ENCODE results near the gene SLC9A6. TPM values are rescaled to one million over a fixed set of nuclear protein-coding genes. Genes with fewer than 3 reads are reported as not detected.

Gene SLC9A6
- total RNA-seq, 1 donor from 2014 or later = 24.2 TPM

DNA sequence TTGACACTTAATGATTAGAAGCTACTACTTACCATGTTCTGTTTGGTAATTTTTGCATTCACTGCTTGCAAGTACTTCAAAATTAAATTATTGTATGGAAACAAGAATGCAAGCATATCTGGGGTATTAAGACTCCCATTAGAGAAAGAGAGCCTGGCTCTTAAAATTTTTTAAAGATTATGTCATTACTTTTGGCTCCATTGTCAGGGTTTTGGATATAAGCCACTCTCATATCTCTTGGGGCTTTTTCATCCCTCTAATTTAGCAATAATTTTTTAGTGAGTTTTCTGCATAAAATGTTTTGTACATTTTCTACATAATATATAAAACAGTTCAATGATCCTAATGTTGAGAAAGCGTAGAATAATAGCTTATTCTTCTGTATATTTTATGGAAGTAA lies 49.4 kb downstream of the SLC9A6 start:
- H3K9me3 Mint-ChIP-seq = no peaks in the 10 kb centered on the region
- no peaks in the 10 kb centered on the region for H3K36me3 Mint-ChIP-seq
- TF ChIP-seq EZH2phosphoT487 (IDR thresholded peaks at IDR 0.05) = no peak
- TF ChIP-seq, protein P1, sequence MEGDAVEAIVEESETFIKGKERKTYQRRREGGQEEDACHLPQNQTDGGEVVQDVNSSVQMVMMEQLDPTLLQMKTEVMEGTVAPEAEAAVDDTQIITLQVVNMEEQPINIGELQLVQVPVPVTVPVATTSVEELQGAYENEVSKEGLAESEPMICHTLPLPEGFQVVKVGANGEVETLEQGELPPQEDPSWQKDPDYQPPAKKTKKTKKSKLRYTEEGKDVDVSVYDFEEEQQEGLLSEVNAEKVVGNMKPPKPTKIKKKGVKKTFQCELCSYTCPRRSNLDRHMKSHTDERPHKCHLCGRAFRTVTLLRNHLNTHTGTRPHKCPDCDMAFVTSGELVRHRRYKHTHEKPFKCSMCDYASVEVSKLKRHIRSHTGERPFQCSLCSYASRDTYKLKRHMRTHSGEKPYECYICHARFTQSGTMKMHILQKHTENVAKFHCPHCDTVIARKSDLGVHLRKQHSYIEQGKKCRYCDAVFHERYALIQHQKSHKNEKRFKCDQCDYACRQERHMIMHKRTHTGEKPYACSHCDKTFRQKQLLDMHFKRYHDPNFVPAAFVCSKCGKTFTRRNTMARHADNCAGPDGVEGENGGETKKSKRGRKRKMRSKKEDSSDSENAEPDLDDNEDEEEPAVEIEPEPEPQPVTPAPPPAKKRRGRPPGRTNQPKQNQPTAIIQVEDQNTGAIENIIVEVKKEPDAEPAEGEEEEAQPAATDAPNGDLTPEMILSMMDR (IDR thresholded peaks at IDR 0.05) = no peak
- TF ChIP-seq EZH2 (IDR thresholded peaks at IDR 0.05) = no peak
- H3K27ac Mint-ChIP-seq = no peak overlapping the region
- H3K4me3 Mint-ChIP-seq = no peak overlapping the region
- Histone ChIP-seq H3K4me2 (no peak overlapping the region), H3F3A (ENCODE audit: low read depth) (no peaks in the 10 kb centered on the region), H3K79me2 (ENCODE audit: low read depth) (no peaks in the 10 kb centered on the region), H4K20me1 (ENCODE audit: low read depth) (no peaks in the 10 kb centered on the region), H3K9me3 (ENCODE audit: low read depth) (no peaks in the 10 kb centered on the region), H3K36me3 (no peaks in the 10 kb centered on the region), H3K4me1 (no peaks in the 10 kb centered on the region), H3K27ac (no peak overlapping the region), H2AFZ (replicated peaks) (no peak overlapping the region), H3K27me3 (no peaks in the 10 kb centered on the region), H3K4me3 (no peak overlapping the region), H3K9ac (no peak overlapping the region)
- no peaks in the 10 kb centered on the region for H3K4me1 Mint-ChIP-seq
- no peak for DNase-seq (ENCODE audit: low spot score)
- H3K27me3 Mint-ChIP-seq (ENCODE audit: insufficient read depth, low read depth) = peaks cover 3% of the 10 kb centered on the region

GRCh38 chrX:136035663-136036062 lies 50.4 kb downstream of the SLC9A6 start:
- H3K4me3 Mint-ChIP-seq = no peak overlapping the region
- peaks cover 3% of the 10 kb centered on the region for H3K27me3 Mint-ChIP-seq (ENCODE audit: insufficient read depth, low read depth)
- no peak for DNase-seq (ENCODE audit: low spot score)
- no peak overlapping the region for H3K27ac Mint-ChIP-seq
- TF ChIP-seq EZH2phosphoT487 (IDR thresholded peaks at IDR 0.05) (no peak), EZH2 (IDR thresholded peaks at IDR 0.05) (no peak)
- TF ChIP-seq, protein P1 (IDR thresholded peaks at IDR 0.05) = no peak
- Histone ChIP-seq H3F3A (ENCODE audit: low read depth) (no peaks in the 10 kb centered on the region), H3K27ac (no peak overlapping the region), H3K4me1 (no peaks in the 10 kb centered on the region), H3K27me3 (no peaks in the 10 kb centered on the region), H3K36me3 (no peaks in the 10 kb centered on the region), H4K20me1 (ENCODE audit: low read depth) (no peaks in the 10 kb centered on the region), H3K4me2 (no peak overlapping the region), H3K9me3 (ENCODE audit: low read depth) (no peaks in the 10 kb centered on the region), H3K9ac (no peak overlapping the region), H3K4me3 (no peak overlapping the region), H3K79me2 (ENCODE audit: low read depth) (no peaks in the 10 kb centered on the region), H2AFZ (replicated peaks) (no peak overlapping the region)
- no peaks in the 10 kb centered on the region for H3K36me3 Mint-ChIP-seq
- H3K4me1 Mint-ChIP-seq = no peaks in the 10 kb centered on the region
- no peaks in the 10 kb centered on the region for H3K9me3 Mint-ChIP-seq

DNA sequence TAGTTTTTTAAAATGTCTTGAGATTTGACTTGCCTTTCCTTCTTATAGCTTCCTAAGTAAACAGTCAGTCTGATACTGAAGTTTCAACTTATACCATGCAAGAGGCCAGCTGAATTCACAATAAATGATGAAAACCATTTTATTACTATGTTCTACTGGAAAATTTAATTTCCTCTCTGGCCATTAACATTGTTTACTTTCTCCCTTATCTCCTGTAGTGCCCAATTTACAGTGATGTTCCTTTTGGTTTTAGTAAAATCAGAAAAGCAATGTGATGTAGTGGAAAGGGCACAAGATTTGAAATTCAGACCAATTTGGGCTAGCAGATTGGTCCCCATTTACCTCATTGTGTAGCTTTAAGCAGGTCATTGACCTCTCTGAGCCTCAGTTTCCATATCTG lies 54.2 kb downstream of the SLC9A6 start:
- no peak overlapping the region for H2AFZ ChIP-seq (replicated peaks)
- TF ChIP-seq EZH2phosphoT487 (IDR thresholded peaks at IDR 0.05) (no peak), EZH2 (IDR thresholded peaks at IDR 0.05) (no peak)
- TF ChIP-seq, protein P1 (IDR thresholded peaks at IDR 0.05) = no peak
- no peak overlapping the region for H3K27ac Mint-ChIP-seq
- no peak overlapping the region for H3K4me2 ChIP-seq
- H3F3A ChIP-seq (ENCODE audit: low read depth) = no peaks in the 10 kb centered on the region
- no peaks in the 10 kb centered on the region for H3K36me3 ChIP-seq
- no peaks in the 10 kb centered on the region for H3K79me2 ChIP-seq (ENCODE audit: low read depth)
- DNase-seq (ENCODE audit: low spot score) = no peak
- no peak overlapping the region for H3K4me3 ChIP-seq
- H3K4me1 Mint-ChIP-seq = peaks cover 2% of the 10 kb centered on the region
- no peaks in the 10 kb centered on the region for H3K9me3 Mint-ChIP-seq
- peaks cover 2% of the 10 kb centered on the region for H3K36me3 Mint-ChIP-seq
- no peak overlapping the region for H3K9ac ChIP-seq
- no peaks in the 10 kb centered on the region for H4K20me1 ChIP-seq (ENCODE audit: low read depth)
- H3K4me3 Mint-ChIP-seq = no peak overlapping the region
- no peak overlapping the region for H3K27ac ChIP-seq
- no peaks in the 10 kb centered on the region for H3K4me1 ChIP-seq
- H3K27me3 ChIP-seq = no peaks in the 10 kb centered on the region
- H3K27me3 Mint-ChIP-seq (ENCODE audit: insufficient read depth, low read depth) = peaks cover 3% of the 10 kb centered on the region
- no peaks in the 10 kb centered on the region for H3K9me3 ChIP-seq (ENCODE audit: low read depth)

Measured in neural progenitor cell (in vitro differentiated cells).